A673 (cell line): ENCODE data around the gene CEBPE. TPM values are rescaled to one million over a fixed set of nuclear protein-coding genes. Genes with fewer than 3 reads are reported as not detected.
A peak's percentile ranks its signal among the peaks of the same experiment; 100 is the strongest.

Source experiments
- BruUV-seq: library from RNA; stranded (reverse); fragments of 400-500 nt; replicated peaks from 2 replicates; lab custom pipeline; 2021; lab: Mats Ljungman, UMichigan
- CTCF ChIA-PET: fragments of 300-600 bp; sonication (Branson Sonifier 250); formaldehyde crosslinking; loops from one replicate; lab custom pipeline; 2022; ENCODE audit warnings: antibody characterized with exemption; lab: Charles Lee
- POLR2A ChIA-PET: fragments of 300-600 bp; sonication (Branson Sonifier 250); formaldehyde crosslinking; loops from one replicate; lab custom pipeline; 2022; ENCODE audit warnings: antibody characterized with exemption; ENCODE audit not compliant: low non-redundant PET; lab: Charles Lee
- DNase-seq: peaks from one replicate; pipeline ENCODE4 v3.0.0-alpha.2; 2015; ENCODE audit warnings: low spot score
- H3K27ac ChIP-seq: fragments of 200-600 bp; sonication (generic); 2 replicates; pipeline ENCODE4 v1.5.1; 2016; ENCODE audit warnings: mixed run types, low read depth, mild to moderate bottlenecking, mixed read lengths, antibody characterized with exemption, low read length; ENCODE audit not compliant: poor library complexity, severe bottlenecking
- H3K27me3 ChIP-seq: fragments of 200-600 bp; sonication (generic); replicated peaks from 2 replicates; pipeline ENCODE4 v1.6.1; 2017; ENCODE audit warnings: mixed run types, low read depth, mild to moderate bottlenecking, mixed read lengths, antibody characterized with exemption, low read length; ENCODE audit not compliant: insufficient read depth, poor library complexity
- H3K36me3 ChIP-seq: fragments of 200-600 bp; sonication (generic); 2 replicates; pipeline ENCODE4 v1.6.1; 2016; ENCODE audit warnings: mixed run types, mild to moderate bottlenecking, mixed read lengths, antibody characterized with exemption, low read length; ENCODE audit not compliant: insufficient read depth, poor library complexity, severe bottlenecking
- H3K4me1 ChIP-seq: fragments of 200-600 bp; sonication (generic); 2 replicates; pipeline ENCODE4 v1.6.1; 2017; ENCODE audit warnings: mixed run types, mild to moderate bottlenecking, mixed read lengths, antibody characterized with exemption, low read length; ENCODE audit not compliant: insufficient read depth, poor library complexity, severe bottlenecking
- H3K4me3 ChIP-seq: fragments of 200-600 bp; sonication (generic); 2 replicates; pipeline ENCODE4 v1.5.1; 2016; ENCODE audit warnings: low read depth, mixed run types, mild to moderate bottlenecking, mixed read lengths, low read length; ENCODE audit not compliant: poor library complexity, severe bottlenecking
- H3K9me3 ChIP-seq: fragments of 200-600 bp; sonication (generic); 2 replicates; pipeline ENCODE4 v1.6.1; 2016; ENCODE audit warnings: mixed run types, low read depth, mild to moderate bottlenecking, mixed read lengths, antibody characterized with exemption, low read length; ENCODE audit not compliant: poor library complexity, severe bottlenecking
- CTCF ChIP-seq: fragments of 300-800, 200-600 bp; sonication (generic); conservative IDR thresholded peaks from 2 replicates; pipeline ENCODE4 v1.5.1; 2017; ENCODE audit warnings: low read depth, mild to moderate bottlenecking, antibody characterized with exemption, low read length, moderate library complexity, mixed read lengths
- EZH2 ChIP-seq: fragments of 200-600 bp; sonication (generic); IDR thresholded peaks from 2 replicates; pipeline ENCODE4 v1.6.1; 2017; ENCODE audit warnings: borderline replicate concordance, low read depth, mild to moderate bottlenecking, mixed read lengths, antibody characterized with exemption, low read length; ENCODE audit not compliant: poor library complexity, severe bottlenecking
- intact Hi-C: fragments of 100-400 bp; cut with micrococcal nuclease; formaldehyde crosslinking; loops from one replicate; pipeline ENCODE4 v1.10.0; 2022; ENCODE audit not compliant: unreplicated experiment
- total RNA-seq: library from RNA; stranded (reverse); gene quantifications from 2 replicates; pipeline ENCODE4 v1.2.3, GENCODE V29; 2021

Gene CEBPE
- total RNA-seq, 1 experiment from 2014 or later, result not detected

DNA sequence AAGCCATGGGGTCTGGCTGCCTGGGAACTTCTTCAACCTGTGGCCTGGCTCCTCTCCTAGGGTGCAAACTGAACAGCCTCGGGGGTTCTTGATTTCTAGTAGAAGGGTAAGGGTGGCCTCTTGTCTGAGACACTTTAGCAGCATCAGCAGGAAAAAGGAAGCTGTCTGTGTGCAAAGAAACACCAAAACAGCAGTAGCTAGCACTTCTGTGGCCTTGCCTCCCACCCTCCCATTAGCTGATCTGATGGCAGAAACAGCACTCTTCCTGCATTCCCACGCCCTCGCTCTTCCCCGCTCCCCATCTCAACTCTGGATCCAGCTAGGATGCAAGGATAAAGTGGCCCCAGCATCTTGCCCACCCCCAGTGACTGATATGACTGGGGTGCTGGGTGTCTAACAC is 43.7 kb upstream of the CEBPE start:
- no peak overlapping the region for H3K27ac ChIP-seq
- TF ChIP-seq CTCF (no peak), EZH2 (no peak)
- ChIA-PET POLR2A (no interaction called here), CTCF (no interaction called here)
- DNase-seq, result no peak
- H3K9me3 ChIP-seq, result no peaks in the 10 kb centered on the region
- H3K4me1 ChIP-seq, result peaks cover 26% of the 10 kb centered on the region
- no peaks in the 10 kb centered on the region for H3K36me3 ChIP-seq
- intact Hi-C loops, result no loop called here
- H3K4me3 ChIP-seq, result no peak overlapping the region
- no TSS peak for BruUV-seq
- no peaks in the 10 kb centered on the region for H3K27me3 ChIP-seq

DNA sequence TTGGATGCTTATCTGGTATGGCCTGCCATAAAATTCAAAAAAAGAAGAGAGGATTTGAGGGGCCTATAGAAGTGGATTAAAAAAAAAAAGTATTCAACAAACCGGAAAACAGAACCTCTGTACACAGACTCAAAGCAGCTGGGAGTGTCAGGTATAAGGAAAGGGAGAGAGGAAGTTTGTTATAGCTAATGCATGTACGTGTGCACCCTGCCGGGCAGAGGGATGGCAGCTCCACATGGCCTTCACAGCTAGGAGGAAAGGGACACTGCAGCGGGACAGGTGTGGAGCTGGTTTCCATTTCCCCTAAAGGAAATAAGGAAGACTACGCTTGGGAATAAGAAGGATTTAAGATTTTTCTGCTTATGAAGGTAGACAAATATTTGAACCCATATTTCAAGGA is 43.0 kb upstream of the CEBPE start:
- H3K4me3 ChIP-seq, result no peak overlapping the region
- ChIA-PET POLR2A (no interaction called here), CTCF (no interaction called here)
- no peaks in the 10 kb centered on the region for H3K9me3 ChIP-seq
- H3K4me1 ChIP-seq, result peaks cover 26% of the 10 kb centered on the region
- no peak for DNase-seq
- H3K36me3 ChIP-seq, result no peaks in the 10 kb centered on the region
- no peaks in the 10 kb centered on the region for H3K27me3 ChIP-seq
- intact Hi-C loops, result no loop called here
- no TSS peak for BruUV-seq
- no peak overlapping the region for H3K27ac ChIP-seq
- TF ChIP-seq CTCF, result no peak
- TF ChIP-seq EZH2, result no peak

DNA sequence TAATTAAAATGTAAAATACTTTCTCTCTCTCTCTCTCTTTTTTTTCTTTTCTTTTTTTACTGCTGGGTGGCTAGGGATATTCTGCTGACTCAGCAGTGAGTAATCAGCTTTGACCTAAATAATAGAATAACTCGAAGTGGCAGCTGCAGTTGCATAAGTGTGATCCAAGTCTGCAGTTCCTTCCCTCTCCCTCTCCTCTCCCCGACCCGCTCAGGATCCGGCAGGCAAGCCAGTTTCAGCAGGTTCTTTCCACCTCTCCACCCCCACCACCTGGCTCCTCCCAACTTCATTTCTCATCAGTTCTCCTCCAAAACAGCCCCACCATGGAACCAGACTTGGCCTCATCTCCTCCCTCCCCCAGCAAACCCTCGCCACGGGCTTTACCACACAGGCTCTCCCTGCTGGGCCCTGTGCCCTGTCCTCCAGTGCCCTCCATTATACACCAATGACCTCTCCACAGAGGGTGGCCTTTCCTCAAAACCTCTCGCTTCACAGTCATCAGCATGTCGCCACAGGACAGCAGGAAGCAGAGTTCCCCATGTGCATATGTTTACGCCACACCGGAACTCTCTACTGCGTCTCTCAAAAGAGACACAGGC is 42.0 kb upstream of the CEBPE start:
- no peaks in the 10 kb centered on the region for H3K9me3 ChIP-seq
- no peak overlapping the region for H3K4me3 ChIP-seq
- TF ChIP-seq CTCF, result no peak
- no peak for TF ChIP-seq EZH2
- H3K27ac ChIP-seq, result no peak overlapping the region
- peaks cover 29% of the 10 kb centered on the region for H3K4me1 ChIP-seq
- H3K36me3 ChIP-seq, result no peaks in the 10 kb centered on the region
- no peaks in the 10 kb centered on the region for H3K27me3 ChIP-seq
- ChIA-PET POLR2A (no interaction called here), CTCF (interaction anchor here (0.6 kb wide), 1 partner anchor 16 kb away, joined by 5 read pairs; no protein-coding TSS in a partner anchor)
- intact Hi-C loops, result no loop called here
- no TSS peak for BruUV-seq
- DNase-seq, result peak; percentile 69
